GM19240 (cell line): ENCODE data around the gene ANKH.

ENCODE experiments used
- DNase-seq: peaks from one replicate; pipeline ENCODE4 v3.0.0; 2011; ENCODE audit warnings: low spot score; ENCODE audit not compliant: insufficient read length

Gene ANKH

GRCh38 chr5:14793851-14794250 is 77.7 kb downstream of the ANKH start:
- DNase-seq, result no peak

GRCh38 chr5:14790911-14791310 is 80.7 kb downstream of the ANKH start:
- DNase-seq, result no peak

GRCh38 chr5:14790220-14790619 is 81.4 kb downstream of the ANKH start:
- no peak for DNase-seq

- no peak for DNase-seq
Measured at GRCh38 chr5:14787801-14788579, 83.6 kb downstream of the ANKH start.

GRCh38 chr5:14783691-14784090 is 87.9 kb downstream of the ANKH start:
- DNase-seq, result no peak

GRCh38 chr5:14782591-14782990 is 89.0 kb downstream of the ANKH start:
- DNase-seq, result no peak

GRCh38 chr5:14781106-14781505 is 90.5 kb downstream of the ANKH start:
- DNase-seq, result no peak

GRCh38 chr5:14779975-14780374 is 91.6 kb downstream of the ANKH start:
- DNase-seq, result no peak

GRCh38 chr5:14778792-14779070 is 92.8 kb downstream of the ANKH start:
- no peak for DNase-seq

- no peak for DNase-seq
Measured at GRCh38 chr5:14777932-14778791, 93.4 kb downstream of the ANKH start.

- no peak for DNase-seq
Measured at GRCh38 chr5:14777187-14777586, 94.4 kb downstream of the ANKH start.

GRCh38 chr5:14776602-14777001 is 95.0 kb downstream of the ANKH start:
- DNase-seq, result no peak

GRCh38 chr5:14775857-14776256 is 95.7 kb downstream of the ANKH start:
- no peak for DNase-seq

GRCh38 chr5:14773588-14773987 is 98.0 kb downstream of the ANKH start:
- DNase-seq, result no peak

- DNase-seq, result no peak
Measured at GRCh38 chr5:14771972-14772371, 99.6 kb downstream of the ANKH start.

- no peak for DNase-seq
Measured at GRCh38 chr5:14771189-14771588, 100.4 kb downstream of the ANKH start.

GRCh38 chr5:14768508-14769365 is 102.8 kb downstream of the ANKH start:
- DNase-seq, result no peak

- no peak for DNase-seq
Measured at GRCh38 chr5:14767735-14768507, 103.7 kb downstream of the ANKH start.

GRCh38 chr5:14767053-14767452 is 104.5 kb downstream of the ANKH start:
- DNase-seq, result no peak

- DNase-seq, result no peak
Measured at GRCh38 chr5:14766584-14766983, 105.0 kb downstream of the ANKH start.

GRCh38 chr5:14765587-14765986 is 106.0 kb downstream of the ANKH start:
- no peak for DNase-seq
